NT2/D1 (cell line): ENCODE measurements around the gene IL20.

ENCODE experiments used
- DNase-seq: peaks from one replicate; pipeline ENCODE4 v3.0.0-alpha.2; 2011; ENCODE audit warnings: low read depth, low spot score
- H3K27me3 ChIP-seq: 2 replicates; pipeline ENCODE4 v1.6.0; 2011; ENCODE audit warnings: mild to moderate bottlenecking; ENCODE audit not compliant: insufficient read length, insufficient read depth
- H3K36me3 ChIP-seq: 2 replicates; pipeline ENCODE4 v1.6.1; 2011; ENCODE audit warnings: mild to moderate bottlenecking, low read length, mixed read lengths; ENCODE audit not compliant: insufficient read depth, insufficient read length
- H3K4me1 ChIP-seq: 2 replicates; pipeline ENCODE4 v1.5.1; 2011; ENCODE audit not compliant: insufficient read depth, insufficient read length
- H3K4me3 ChIP-seq: 2 replicates; pipeline ENCODE4 v1.5.1; 2011; ENCODE audit warnings: low read depth; ENCODE audit not compliant: insufficient read length
- H3K9ac ChIP-seq: 2 replicates; pipeline ENCODE4 v1.6.0; 2011; ENCODE audit warnings: low read depth; ENCODE audit not compliant: insufficient read length
- H3K9me3 ChIP-seq: 2 replicates; pipeline ENCODE4 v1.5.1; 2011; ENCODE audit warnings: mild to moderate bottlenecking, low read length; ENCODE audit not compliant: insufficient read depth
- SUZ12 ChIP-seq: IDR thresholded peaks from 2 replicates; pipeline ENCODE4 v1.6.1; 2011; ENCODE audit not compliant: insufficient read length, insufficient read depth; ENCODE audit errors: extremely low read depth
- YY1 ChIP-seq: IDR thresholded peaks from 2 replicates; pipeline ENCODE4 v1.6.1; 2011; ENCODE audit not compliant: insufficient read length, insufficient read depth
- ZNF274 ChIP-seq: IDR thresholded peaks from 2 replicates; pipeline ENCODE4 v1.6.1; 2011; ENCODE audit warnings: mild to moderate bottlenecking, low read depth, low read length

The IL20 gene

DNA sequence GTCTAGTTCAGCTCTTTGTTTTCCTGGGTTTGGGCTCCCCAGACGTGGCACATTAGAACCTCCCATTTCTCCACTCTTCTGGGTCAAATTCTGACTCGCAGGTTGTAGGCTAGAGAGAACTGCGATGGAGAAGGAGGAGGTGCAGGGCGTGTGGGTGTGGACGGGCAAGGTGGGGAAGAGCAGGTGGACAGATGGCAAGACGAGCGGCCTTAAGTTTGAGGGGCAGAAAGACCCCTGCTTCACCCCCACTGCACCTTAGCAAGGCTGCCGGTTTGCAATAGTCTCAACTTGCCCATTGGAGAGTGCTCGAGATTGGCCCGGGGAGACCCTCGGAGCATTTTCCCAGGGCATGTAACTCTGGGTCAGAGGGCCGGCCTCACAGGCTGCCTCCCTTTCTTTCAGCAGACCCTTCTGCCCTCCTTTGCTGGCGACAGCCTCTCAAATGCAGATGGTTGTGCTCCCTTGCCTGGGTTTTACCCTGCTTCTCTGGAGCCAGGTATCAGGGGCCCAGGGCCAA is 33.5 kb downstream of the IL20 start:
- no peak overlapping the region for H3K9ac ChIP-seq
- TF ChIP-seq SUZ12, result no peak
- no peak for TF ChIP-seq YY1
- DNase-seq, result no peak
- H3K4me3 ChIP-seq, result no peak overlapping the region
- peaks cover 8% of the 10 kb centered on the region for H3K4me1 ChIP-seq
- no peaks in the 10 kb centered on the region for H3K27me3 ChIP-seq
- no peaks in the 10 kb centered on the region for H3K36me3 ChIP-seq
- no peaks in the 10 kb centered on the region for H3K9me3 ChIP-seq

DNA sequence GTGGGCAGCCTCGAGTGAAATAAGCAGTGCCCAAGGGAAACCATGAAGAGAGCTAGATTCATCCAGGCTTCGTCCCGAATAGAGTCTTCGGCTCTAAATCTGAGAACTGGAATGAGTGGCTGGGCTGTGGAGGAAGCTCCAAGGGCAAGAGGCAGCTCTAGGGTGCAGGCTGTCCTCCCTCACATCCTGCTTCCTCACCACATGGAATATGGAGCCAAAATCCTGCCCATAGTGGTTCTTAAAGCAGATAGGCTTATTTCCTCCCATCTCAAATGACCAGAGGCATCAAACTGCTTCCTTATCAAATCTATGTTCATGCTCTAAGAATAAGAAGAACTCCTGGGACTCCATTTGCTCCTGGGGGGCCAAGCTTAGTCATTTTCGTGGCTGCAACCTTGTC is 34.3 kb downstream of the IL20 start:
- H3K36me3 ChIP-seq, result peaks cover 3% of the 10 kb centered on the region
- no peaks in the 10 kb centered on the region for H3K9me3 ChIP-seq
- peaks cover 8% of the 10 kb centered on the region for H3K4me1 ChIP-seq
- DNase-seq, result no peak
- no peak overlapping the region for H3K9ac ChIP-seq
- H3K4me3 ChIP-seq, result no peak overlapping the region
- TF ChIP-seq SUZ12, result no peak
- TF ChIP-seq YY1, result no peak
- TF ChIP-seq ZNF274, result no peak
- H3K27me3 ChIP-seq, result no peaks in the 10 kb centered on the region

DNA sequence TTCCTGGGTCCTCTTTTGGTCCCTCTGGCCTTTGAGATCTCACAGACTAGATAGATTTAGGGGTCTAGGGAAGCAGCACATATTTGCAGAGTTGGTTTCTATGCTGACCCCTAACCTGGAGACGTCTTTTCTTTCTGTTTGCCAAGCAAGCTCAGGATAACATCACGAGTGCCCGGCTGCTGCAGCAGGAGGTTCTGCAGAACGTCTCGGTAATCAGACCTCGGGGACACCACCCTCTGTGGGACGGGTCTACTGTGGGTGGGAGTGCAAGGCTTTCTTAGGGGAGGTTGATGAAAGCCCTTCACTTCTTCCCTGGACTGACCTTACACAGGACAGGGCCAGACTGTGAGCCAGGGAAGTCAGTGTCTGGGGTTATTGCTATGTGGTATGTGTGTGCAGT is 34.7 kb downstream of the IL20 start:
- Histone ChIP-seq H3K27me3 (no peaks in the 10 kb centered on the region), H3K9ac (no peak overlapping the region), H3K4me3 (no peak overlapping the region), H3K36me3 (peaks cover 3% of the 10 kb centered on the region), H3K4me1 (peaks cover 6% of the 10 kb centered on the region), H3K9me3 (no peaks in the 10 kb centered on the region)
- TF ChIP-seq ZNF274, result no peak
- no peak for TF ChIP-seq SUZ12
- TF ChIP-seq YY1, result no peak
- DNase-seq, result no peak

DNA sequence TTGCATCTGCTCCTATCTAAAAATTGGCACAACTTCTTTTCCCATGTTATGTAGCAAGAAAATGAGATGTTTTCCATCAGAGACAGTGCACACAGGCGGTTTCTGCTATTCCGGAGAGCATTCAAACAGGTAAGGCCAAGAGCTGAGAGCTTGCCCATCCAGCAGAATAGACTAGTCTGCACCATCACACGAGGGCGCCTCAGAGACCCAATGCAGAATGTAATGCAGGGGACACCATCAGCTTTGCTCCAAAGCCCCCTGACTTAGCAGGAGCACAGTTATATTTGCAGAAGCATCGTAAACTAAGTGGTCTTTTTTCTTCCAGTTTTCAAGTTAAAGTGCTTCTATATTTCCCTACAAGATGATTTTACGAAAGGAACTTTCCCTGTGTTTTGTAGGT is 36.5 kb downstream of the IL20 start:
- TF ChIP-seq ZNF274, result no peak
- no peak for TF ChIP-seq SUZ12
- no peak for TF ChIP-seq YY1

DNA sequence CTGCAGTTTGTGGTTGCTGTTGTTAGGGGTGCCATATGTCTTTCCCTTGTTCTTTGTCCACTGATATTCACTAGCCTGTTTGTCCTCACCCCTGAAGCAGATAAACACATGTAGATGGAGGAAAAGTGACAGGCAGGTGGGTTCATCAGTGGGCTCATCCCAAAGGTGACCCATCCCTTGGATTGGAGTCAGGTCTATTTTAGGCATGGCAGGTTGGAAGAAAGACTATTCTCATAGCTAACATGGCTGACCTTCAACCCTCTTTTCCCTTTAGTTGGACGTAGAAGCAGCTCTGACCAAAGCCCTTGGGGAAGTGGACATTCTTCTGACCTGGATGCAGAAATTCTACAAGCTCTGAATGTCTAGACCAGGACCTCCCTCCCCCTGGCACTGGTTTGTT is 37.3 kb downstream of the IL20 start:
- DNase-seq, result no peak
- Histone ChIP-seq H3K9ac (no peak overlapping the region), H3K27me3 (peaks cover 2% of the 10 kb centered on the region), H3K36me3 (peaks cover 3% of the 10 kb centered on the region), H3K9me3 (no peaks in the 10 kb centered on the region), H3K4me1 (peaks cover 5% of the 10 kb centered on the region), H3K4me3 (no peak overlapping the region)
- no peak for TF ChIP-seq YY1

More for the DNA sequence above, 36.5 kb downstream of the IL20 start:
- Histone ChIP-seq H3K36me3 (peaks cover 3% of the 10 kb centered on the region), H3K9me3 (no peaks in the 10 kb centered on the region), H3K4me1 (peaks cover 3% of the 10 kb centered on the region), H3K4me3 (no peak overlapping the region), H3K27me3 (no peaks in the 10 kb centered on the region), H3K9ac (no peak overlapping the region)
- no peak for DNase-seq

DNA sequence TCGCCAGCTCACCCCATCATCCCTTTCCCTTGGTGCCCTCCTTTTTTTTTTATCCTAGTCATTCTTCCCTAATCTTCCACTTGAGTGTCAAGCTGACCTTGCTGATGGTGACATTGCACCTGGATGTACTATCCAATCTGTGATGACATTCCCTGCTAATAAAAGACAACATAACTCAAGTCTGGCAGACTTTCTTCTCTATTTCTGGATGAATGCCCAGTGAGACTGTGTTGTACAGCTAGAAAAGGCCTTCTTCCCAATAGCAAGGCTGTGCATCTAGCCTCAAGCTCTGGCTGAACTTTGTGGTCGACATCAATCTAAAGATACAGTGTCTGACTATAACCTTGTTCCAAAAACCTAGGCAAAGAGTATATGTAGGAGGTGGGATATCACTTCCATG is 38.3 kb downstream of the IL20 start:
- Histone ChIP-seq H3K27me3 (peaks cover 12% of the 10 kb centered on the region), H3K4me3 (no peak overlapping the region), H3K9me3 (no peaks in the 10 kb centered on the region), H3K36me3 (peaks cover 3% of the 10 kb centered on the region), H3K4me1 (peaks cover 5% of the 10 kb centered on the region), H3K9ac (no peak overlapping the region)
- no peak for DNase-seq
- TF ChIP-seq SUZ12, result no peak
- no peak for TF ChIP-seq ZNF274
- TF ChIP-seq YY1, result no peak

DNA sequence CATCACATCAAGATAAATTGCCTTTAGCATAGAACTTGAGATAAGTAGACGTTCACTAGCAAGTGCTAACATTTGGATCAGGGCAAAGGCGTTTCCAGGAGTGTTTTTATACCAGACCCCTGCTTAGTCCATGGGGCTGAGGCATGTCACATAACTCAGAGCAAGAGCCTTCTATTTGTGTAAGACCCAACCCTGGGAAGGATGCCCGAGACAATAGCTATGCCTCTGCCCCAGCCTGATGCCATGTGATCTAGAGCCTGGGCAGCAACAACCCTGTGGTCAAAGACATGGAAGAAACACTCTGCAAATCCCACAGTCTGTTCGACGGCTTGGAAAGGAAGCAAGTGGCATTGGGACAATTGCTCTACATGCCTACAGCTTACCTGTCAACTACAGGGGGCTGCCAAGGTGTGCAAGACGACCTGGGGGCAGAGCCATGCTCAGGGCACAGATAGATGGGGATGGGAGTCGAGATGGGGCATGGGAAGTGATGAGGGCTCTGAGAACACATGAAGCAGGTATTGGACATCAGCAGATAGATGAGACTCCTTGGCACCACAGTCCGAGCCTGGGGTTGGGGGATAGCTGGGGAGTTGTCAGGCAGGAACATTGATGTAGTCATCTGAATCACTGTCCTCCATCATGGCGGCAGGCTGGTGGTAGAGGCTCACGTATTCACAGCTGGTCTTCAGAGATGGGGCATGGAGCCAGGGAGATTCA is 39.2 kb downstream of the IL20 start:
- TF ChIP-seq SUZ12, result no peak
- no peak for TF ChIP-seq ZNF274
- no peak for TF ChIP-seq YY1
- Histone ChIP-seq H3K27me3 (peaks cover 20% of the 10 kb centered on the region), H3K36me3 (peaks cover 3% of the 10 kb centered on the region), H3K4me3 (no peak overlapping the region), H3K9ac (no peak overlapping the region), H3K9me3 (no peaks in the 10 kb centered on the region), H3K4me1 (peaks cover 2% of the 10 kb centered on the region)
- no peak for DNase-seq
